ENCODE results near the gene ITGB1BP1.
"Not testable (repeated sequence)": the region's sequence is repeated elsewhere in the genome, so short reads cannot be mapped to it uniquely, and the experiment has no call there.

The ITGB1BP1 gene

GRCh38 chr2:9398881-9399780 is 24.2 kb downstream of the ITGB1BP1 start:
- no peak for DNase-seq

GRCh38 chr2:9398251-9398650 is 25.1 kb downstream of the ITGB1BP1 start:
- DNase-seq, result not testable (repeated sequence)

- no peak for DNase-seq
Measured at GRCh38 chr2:9397201-9397600, 26.1 kb downstream of the ITGB1BP1 start.

GRCh38 chr2:9394816-9395215 is 28.5 kb downstream of the ITGB1BP1 start:
- no peak for DNase-seq

- no peak for DNase-seq
Measured at GRCh38 chr2:9392898-9393765, 30.2 kb downstream of the ITGB1BP1 start.

GRCh38 chr2:9391961-9392720 is 31.2 kb downstream of the ITGB1BP1 start:
- DNase-seq, result no peak

- no peak for DNase-seq
Measured at GRCh38 chr2:9390991-9391390, 32.3 kb downstream of the ITGB1BP1 start.

- no peak for DNase-seq
Measured at GRCh38 chr2:9390151-9390850, 33.0 kb downstream of the ITGB1BP1 start.

- no peak for DNase-seq
Measured at GRCh38 chr2:9388950-9389911, 34.1 kb downstream of the ITGB1BP1 start.

GRCh38 chr2:9388199-9388681 is 35.1 kb downstream of the ITGB1BP1 start:
- DNase-seq, result no peak

- no peak for DNase-seq
Measured at GRCh38 chr2:9385841-9386240, 37.5 kb downstream of the ITGB1BP1 start.

GRCh38 chr2:9384521-9384920 is 38.8 kb downstream of the ITGB1BP1 start:
- no peak for DNase-seq

- no peak for DNase-seq
Measured at GRCh38 chr2:9382604-9383235, 40.6 kb downstream of the ITGB1BP1 start.

- no peak for DNase-seq
Measured at GRCh38 chr2:9380702-9381628, 42.4 kb downstream of the ITGB1BP1 start.

- no peak for DNase-seq
Measured at GRCh38 chr2:9379391-9379755, 44.0 kb downstream of the ITGB1BP1 start.

GRCh38 chr2:9378433-9379390 is 44.6 kb downstream of the ITGB1BP1 start:
- no peak for DNase-seq

GRCh38 chr2:9377461-9378097 is 45.7 kb downstream of the ITGB1BP1 start:
- DNase-seq, result no peak

Measured in stimulated activated CD4-positive, alpha-beta T cell treated with anti-CD3 and anti-CD28 coated beads, Interleukin-4, amount 100 ng/mL, for 24 hours (primary cell).